OCI-LY7 (cell line): Measurements from ENCODE around the gene PSMD3. TPM values are rescaled to one million over a fixed set of nuclear protein-coding genes. Genes with fewer than 3 reads are reported as not detected.
"Not testable (repeated sequence)": the region's sequence is repeated elsewhere in the genome, so short reads cannot be mapped to it uniquely, and the experiment has no call there.

Source experiments
- BruUV-seq: library from RNA; stranded (reverse); fragments of 400-500 nt; replicated peaks from 2 replicates; lab custom pipeline; 2021; lab: Mats Ljungman, UMichigan
- CTCF ChIA-PET: fragments of 300-600 bp; sonication (Branson Sonifier 250); formaldehyde crosslinking; loops from one replicate; lab custom pipeline; 2022; ENCODE audit warnings: antibody characterized with exemption; ENCODE audit not compliant: unreplicated experiment; lab: Charles Lee
- POLR2A ChIA-PET: fragments of 300-600 bp; sonication (Branson Sonifier 250); formaldehyde crosslinking; loops from one replicate; lab custom pipeline; 2022; ENCODE audit warnings: antibody characterized with exemption; lab: Charles Lee
- DNase-seq: peaks from one replicate; pipeline ENCODE4 v3.0.0-alpha.2; 2015; ENCODE audit warnings: low spot score
- H2AFZ ChIP-seq: fragments of 200-600 bp; sonication (generic), shearing (Covaris generic); 2 replicates; pipeline ENCODE4 v1.6.1; 2014; ENCODE audit warnings: mild to moderate bottlenecking, antibody characterized with exemption, low read length, moderate library complexity
- H3K27ac ChIP-seq: fragments of 200-600 bp; sonication (generic); 2 replicates; pipeline ENCODE4 v1.5.1; 2014; ENCODE audit warnings: mixed run types, low read depth, mild to moderate bottlenecking, moderate library complexity, low read length, inconsistent platforms; ENCODE audit not compliant: poor library complexity, severe bottlenecking
- H3K36me3 ChIP-seq: fragments of 200-600 bp; sonication (generic); 2 replicates; pipeline ENCODE4 v1.6.1; 2014; ENCODE audit warnings: mild to moderate bottlenecking, antibody characterized with exemption, low read length, moderate library complexity, mixed read lengths; ENCODE audit not compliant: insufficient read depth
- H3K4me1 ChIP-seq: fragments of 200-600 bp; sonication (generic); 2 replicates; pipeline ENCODE4 v1.5.1; 2014; ENCODE audit warnings: mild to moderate bottlenecking, low read length; ENCODE audit not compliant: insufficient read depth, poor library complexity, severe bottlenecking
- H3K4me2 ChIP-seq: fragments of 200-600 bp; sonication (generic); 2 replicates; pipeline ENCODE4 v1.6.1; 2014; ENCODE audit warnings: mild to moderate bottlenecking, low read length
- H3K4me3 ChIP-seq: fragments of 200-600 bp; sonication (generic); 2 replicates; pipeline ENCODE4 v1.5.1; 2014; ENCODE audit warnings: mild to moderate bottlenecking, low read depth, low read length; ENCODE audit not compliant: poor library complexity, severe bottlenecking
- H3K79me2 ChIP-seq: fragments of 200-600 bp; sonication (generic); 2 replicates; pipeline ENCODE4 v1.6.1; 2016; ENCODE audit warnings: low read depth, mild to moderate bottlenecking, low read length, moderate library complexity, mixed read lengths; ENCODE audit not compliant: insufficient read depth
- H3K9me2 ChIP-seq: fragments of 200-600 bp; sonication (generic); 2 replicates; pipeline ENCODE4 v1.6.1; 2016; ENCODE audit warnings: mild to moderate bottlenecking, low read length, mixed read lengths; ENCODE audit not compliant: insufficient read depth
- H3K9me3 ChIP-seq: fragments of 200-600 bp; sonication (generic); 2 replicates; pipeline ENCODE4 v1.6.1; 2014; ENCODE audit warnings: mild to moderate bottlenecking, mixed run types, low read length, mixed read lengths
- H4K20me1 ChIP-seq: fragments of 200-600 bp; sonication (generic); 2 replicates; pipeline ENCODE4 v1.6.1; 2014; ENCODE audit warnings: mild to moderate bottlenecking, antibody characterized with exemption, low read length, moderate library complexity, mixed read lengths; ENCODE audit not compliant: insufficient read depth
- EZH2phosphoT487 ChIP-seq: fragments of 200-600 bp; sonication (generic); IDR thresholded peaks from 2 replicates; pipeline ENCODE4 v1.6.1; 2018; ENCODE audit warnings: low read depth, borderline replicate concordance, mild to moderate bottlenecking, mixed run types, antibody characterized with exemption, low read length, moderate library complexity, mixed read lengths
- intact Hi-C: fragments of 100-400 bp; cut with micrococcal nuclease; formaldehyde crosslinking; loops from one replicate; pipeline ENCODE4 v1.10.0; 2022; ENCODE audit not compliant: unreplicated experiment
- total RNA-seq, 2 experiments: library from RNA; depleted of rRNA in 1 of 2; stranded (reverse); fragments of >200 nt in 1 of 2; shearing (Covaris generic) in 1 of 2; gene quantifications; 2 replicates each; pipeline ENCODE4 v1.2.3, GENCODE V29; 2014 to 2022
- TF ChIP-seq, protein P1 (sequence below): fragments of 200-600 bp; sonication (generic); conservative IDR thresholded peaks from 2 replicates; pipeline ENCODE4 v1.5.1; 2014; ENCODE audit warnings: mild to moderate bottlenecking, antibody characterized with exemption, low read length, moderate library complexity, mixed read lengths

The PSMD3 gene
- total RNA-seq, 2 experiments from 2014 or later, result 149 to 150 TPM

DNA sequence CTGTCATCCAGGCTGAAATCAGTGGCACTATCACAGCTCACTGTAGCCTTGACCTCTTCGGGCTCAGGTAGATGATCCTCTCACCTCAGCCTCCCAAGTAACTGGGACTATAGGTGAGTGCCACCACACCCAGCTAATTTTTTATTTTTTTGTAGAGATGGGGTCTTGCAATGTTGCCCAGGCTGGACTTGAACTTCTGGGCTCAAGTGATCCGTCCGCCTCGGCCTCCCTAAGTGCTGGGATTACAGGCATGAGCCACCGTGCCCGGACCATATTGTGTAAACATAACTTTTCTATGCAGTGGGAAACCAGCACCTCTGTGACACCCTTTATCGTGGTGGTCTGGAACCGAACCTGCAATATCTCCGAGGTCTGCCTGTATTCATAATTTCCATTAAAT, 23.5 kb downstream of the PSMD3 start:
- Histone ChIP-seq H3K36me3 (no peaks in the 10 kb centered on the region), H3K27ac (no peak overlapping the region), H3K4me1 (no peaks in the 10 kb centered on the region), H4K20me1 (no peaks in the 10 kb centered on the region), H2AFZ (no peak overlapping the region), H3K9me2 (no peaks in the 10 kb centered on the region), H3K4me2 (no peak overlapping the region), H3K4me3 (no peak overlapping the region), H3K79me2 (no peaks in the 10 kb centered on the region), H3K9me3 (no peaks in the 10 kb centered on the region)
- TF ChIP-seq, protein P1, sequence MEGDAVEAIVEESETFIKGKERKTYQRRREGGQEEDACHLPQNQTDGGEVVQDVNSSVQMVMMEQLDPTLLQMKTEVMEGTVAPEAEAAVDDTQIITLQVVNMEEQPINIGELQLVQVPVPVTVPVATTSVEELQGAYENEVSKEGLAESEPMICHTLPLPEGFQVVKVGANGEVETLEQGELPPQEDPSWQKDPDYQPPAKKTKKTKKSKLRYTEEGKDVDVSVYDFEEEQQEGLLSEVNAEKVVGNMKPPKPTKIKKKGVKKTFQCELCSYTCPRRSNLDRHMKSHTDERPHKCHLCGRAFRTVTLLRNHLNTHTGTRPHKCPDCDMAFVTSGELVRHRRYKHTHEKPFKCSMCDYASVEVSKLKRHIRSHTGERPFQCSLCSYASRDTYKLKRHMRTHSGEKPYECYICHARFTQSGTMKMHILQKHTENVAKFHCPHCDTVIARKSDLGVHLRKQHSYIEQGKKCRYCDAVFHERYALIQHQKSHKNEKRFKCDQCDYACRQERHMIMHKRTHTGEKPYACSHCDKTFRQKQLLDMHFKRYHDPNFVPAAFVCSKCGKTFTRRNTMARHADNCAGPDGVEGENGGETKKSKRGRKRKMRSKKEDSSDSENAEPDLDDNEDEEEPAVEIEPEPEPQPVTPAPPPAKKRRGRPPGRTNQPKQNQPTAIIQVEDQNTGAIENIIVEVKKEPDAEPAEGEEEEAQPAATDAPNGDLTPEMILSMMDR, result no peak
- no peak for TF ChIP-seq EZH2phosphoT487
- ChIA-PET POLR2A (no interaction called here), CTCF (no interaction called here)
- no TSS peak for BruUV-seq
- intact Hi-C loops, result no loop called here
- DNase-seq, result no peak

DNA sequence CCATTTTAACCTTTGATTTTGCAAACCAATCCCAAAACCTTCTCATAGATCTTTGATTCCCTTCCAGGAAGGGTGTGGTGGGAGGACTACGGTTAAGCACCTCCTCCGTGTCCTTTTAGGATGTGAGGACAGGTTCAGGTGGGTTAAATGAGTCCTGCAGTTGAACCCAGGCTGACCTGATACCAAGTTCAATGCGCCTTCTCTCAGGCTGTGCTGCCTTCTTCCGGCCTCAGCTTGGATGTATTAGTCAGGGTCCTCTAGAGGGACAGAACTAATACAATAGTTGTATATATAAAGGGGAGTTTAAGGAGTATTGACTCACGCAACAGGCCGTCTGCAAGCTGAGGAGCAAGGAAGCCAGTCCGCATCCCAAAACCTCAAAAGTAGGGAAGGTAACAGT, 24.1 kb downstream of the PSMD3 start:
- BruUV-seq, result no TSS peak
- POLR2A ChIA-PET, result no interaction called here

DNA sequence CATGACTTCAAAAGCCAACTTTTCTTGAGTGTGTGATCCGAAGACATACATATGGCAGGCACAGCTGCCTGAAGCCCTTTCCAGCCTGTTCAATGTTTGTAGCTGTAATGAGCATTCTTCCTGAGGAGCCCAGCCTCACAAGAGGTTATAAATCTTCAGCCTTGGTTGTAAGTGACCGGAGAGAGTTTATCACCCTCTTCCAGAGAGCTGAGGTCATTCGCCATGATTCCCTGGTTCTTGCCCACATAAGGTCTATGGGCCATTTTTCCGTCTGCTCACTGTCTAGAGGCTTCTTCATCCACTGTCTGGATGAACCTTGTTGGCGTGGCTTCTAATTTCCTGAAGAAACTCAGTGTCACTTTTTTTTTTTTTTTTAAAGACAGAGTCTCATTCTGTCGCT, 24.9 kb downstream of the PSMD3 start:
- Histone ChIP-seq H2AFZ (no peak overlapping the region), H3K9me3 (no peaks in the 10 kb centered on the region), H3K9me2 (no peaks in the 10 kb centered on the region), H3K4me1 (peaks cover 8% of the 10 kb centered on the region), H3K4me2 (no peak overlapping the region), H3K36me3 (no peaks in the 10 kb centered on the region), H3K27ac (no peak overlapping the region), H4K20me1 (no peaks in the 10 kb centered on the region), H3K4me3 (no peak overlapping the region), H3K79me2 (no peaks in the 10 kb centered on the region)
- DNase-seq, result no peak
- intact Hi-C loops, result no loop called here
- BruUV-seq, result no TSS peak
- POLR2A ChIA-PET, result no interaction called here
- CTCF ChIA-PET, result no interaction called here
- TF ChIP-seq, protein P1, result no peak
- TF ChIP-seq EZH2phosphoT487, result no peak

More for the DNA sequence above, 24.1 kb downstream of the PSMD3 start:
- Histone ChIP-seq H3K27ac (no peak overlapping the region), H3K9me2 (no peaks in the 10 kb centered on the region), H4K20me1 (no peaks in the 10 kb centered on the region), H3K36me3 (no peaks in the 10 kb centered on the region), H2AFZ (no peak overlapping the region), H3K4me2 (no peak overlapping the region), H3K4me3 (no peak overlapping the region), H3K9me3 (no peaks in the 10 kb centered on the region), H3K79me2 (no peaks in the 10 kb centered on the region), H3K4me1 (peaks cover under 1% of the 10 kb centered on the region)
- intact Hi-C loops, result no loop called here
- DNase-seq, result no peak
- TF ChIP-seq, protein P1, result no peak
- TF ChIP-seq EZH2phosphoT487, result no peak
- CTCF ChIA-PET, result no interaction called here

DNA sequence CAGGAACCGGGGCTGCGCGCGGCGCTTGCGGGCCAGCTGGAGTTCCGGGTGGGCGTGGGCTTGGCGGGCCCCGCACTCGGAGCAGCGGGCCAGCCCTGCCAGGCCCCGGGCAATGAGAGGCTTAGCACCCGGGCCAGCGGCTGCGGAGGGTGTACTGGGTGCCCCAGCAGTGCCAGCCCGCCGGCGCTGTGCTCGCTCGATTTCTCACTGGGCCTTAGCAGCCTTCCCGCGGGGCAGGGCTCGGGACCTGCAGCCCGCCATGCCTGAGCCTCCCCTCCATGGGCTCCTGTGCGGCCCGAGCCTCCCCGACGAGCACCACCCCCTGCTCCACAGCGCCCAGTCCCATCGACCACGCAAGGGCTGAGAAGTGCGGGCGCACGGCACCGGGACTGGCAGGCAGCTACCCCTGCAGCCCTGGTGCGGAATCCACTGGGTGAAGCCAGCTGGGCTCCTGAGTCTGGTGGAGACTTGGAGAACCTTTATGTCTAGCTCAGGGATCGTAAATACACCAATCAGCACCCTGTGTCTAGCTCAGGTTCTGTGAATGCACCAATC, 30.4 kb downstream of the PSMD3 start:
- BruUV-seq, H3K4me3 ChIP-seq, H4K20me1 ChIP-seq, H3K4me1 ChIP-seq, H3K9me3 ChIP-seq, DNase-seq, H3K27ac ChIP-seq, POLR2A ChIA-PET, H2AFZ ChIP-seq, H3K79me2 ChIP-seq, H3K9me2 ChIP-seq, H3K4me2 ChIP-seq, intact Hi-C loops, H3K36me3 ChIP-seq: not testable (repeated sequence)
- CTCF ChIA-PET, result interaction anchor here (0.8 kb wide), 1 partner anchor 15 kb away, joined by 3 read pairs; no protein-coding TSS in a partner anchor
